ENCODE measurements around the gene FAM167B.

DNA sequence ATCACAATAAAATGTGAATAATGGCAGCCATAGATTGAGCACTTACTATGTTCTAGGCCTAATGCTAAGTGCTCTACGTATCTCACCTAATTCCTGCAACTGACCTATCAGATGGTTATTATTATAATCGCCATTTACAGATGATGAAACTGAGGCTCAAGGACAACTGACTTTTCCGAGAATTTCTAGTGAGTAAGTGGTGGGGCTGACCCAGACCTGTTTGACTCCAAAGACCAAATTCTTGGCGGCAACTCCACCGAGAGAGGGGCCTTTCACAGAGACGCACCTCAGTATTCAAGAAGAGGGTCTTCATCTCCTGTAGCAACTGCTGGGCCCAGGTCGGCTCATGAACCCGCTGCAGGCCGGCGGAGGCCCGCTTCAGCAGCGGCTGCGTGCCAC is 25.4 kb upstream of the FAM167B start:
- TF ChIP-seq RXRA (IDR thresholded peaks at IDR 0.05; ENCODE audit: borderline replicate concordance, low read depth) (no peak), RFX5 (IDR thresholded peaks at IDR 0.05; ENCODE audit: low read length) (no peak), MXI1 (IDR thresholded peaks at IDR 0.05; ENCODE audit: low read depth, low read length) (no peak)
- TF ChIP-seq, protein P1, sequence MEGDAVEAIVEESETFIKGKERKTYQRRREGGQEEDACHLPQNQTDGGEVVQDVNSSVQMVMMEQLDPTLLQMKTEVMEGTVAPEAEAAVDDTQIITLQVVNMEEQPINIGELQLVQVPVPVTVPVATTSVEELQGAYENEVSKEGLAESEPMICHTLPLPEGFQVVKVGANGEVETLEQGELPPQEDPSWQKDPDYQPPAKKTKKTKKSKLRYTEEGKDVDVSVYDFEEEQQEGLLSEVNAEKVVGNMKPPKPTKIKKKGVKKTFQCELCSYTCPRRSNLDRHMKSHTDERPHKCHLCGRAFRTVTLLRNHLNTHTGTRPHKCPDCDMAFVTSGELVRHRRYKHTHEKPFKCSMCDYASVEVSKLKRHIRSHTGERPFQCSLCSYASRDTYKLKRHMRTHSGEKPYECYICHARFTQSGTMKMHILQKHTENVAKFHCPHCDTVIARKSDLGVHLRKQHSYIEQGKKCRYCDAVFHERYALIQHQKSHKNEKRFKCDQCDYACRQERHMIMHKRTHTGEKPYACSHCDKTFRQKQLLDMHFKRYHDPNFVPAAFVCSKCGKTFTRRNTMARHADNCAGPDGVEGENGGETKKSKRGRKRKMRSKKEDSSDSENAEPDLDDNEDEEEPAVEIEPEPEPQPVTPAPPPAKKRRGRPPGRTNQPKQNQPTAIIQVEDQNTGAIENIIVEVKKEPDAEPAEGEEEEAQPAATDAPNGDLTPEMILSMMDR (IDR thresholded peaks at IDR 0.05), result no peak
